CD14-positive monocyte (primary cell): ENCODE measurements around the gene TFAP2D. TPM values are rescaled to one million over a fixed set of nuclear protein-coding genes. Genes with fewer than 3 reads are reported as not detected.

Experiments
- DNase-seq, 3 donors: peaks; one replicate each; pipeline ENCODE4 v3.0.0-alpha.2; 2011 to 2022
- H2AFZ ChIP-seq: 2 replicates; pipeline ENCODE4 v1.6.0; 2012; ENCODE audit warnings: mild to moderate bottlenecking, low read depth, low read length, inconsistent platforms; ENCODE audit not compliant: insufficient read depth, poor library complexity, severe bottlenecking
- H3K27ac ChIP-seq, 2 donors: 1 replicate in 1 of 2; 2 replicates in 1 of 2; pipeline ENCODE4 v1.5.1; 2012 to 2013; ENCODE audit warnings: low read length in 2 of 2, control low read depth in 1 of 2, inconsistent platforms in 1 of 2, low read depth in 1 of 2, mild to moderate bottlenecking in 1 of 2
- H3K27me3 ChIP-seq, 2 donors: one replicate each; pipeline versions ENCODE4 v1.6.0 to v1.6.1; 2011 to 2013; ENCODE audit warnings: low read length in 2 of 2; ENCODE audit not compliant: control insufficient read depth in 2 of 2, insufficient read depth in 2 of 2
- H3K36me3 ChIP-seq, 2 donors: replicated peaks in 1 of 2; 1 replicate in 1 of 2; 2 replicates in 1 of 2; pipeline versions ENCODE4 v1.5.1 to v1.6.1; 2012 to 2013; ENCODE audit warnings: low read length in 2 of 2, control low read depth in 1 of 2, inconsistent platforms in 1 of 2, mild to moderate bottlenecking in 1 of 2; ENCODE audit not compliant: insufficient read depth in 2 of 2, control insufficient read depth in 1 of 2
- H3K4me1 ChIP-seq, 2 donors: 1 replicate in 1 of 2; 2 replicates in 1 of 2; pipeline versions ENCODE4 v1.5.1 to v1.6.1; 2012 to 2013; ENCODE audit warnings: low read length in 2 of 2, control low read depth in 1 of 2, inconsistent platforms in 1 of 2, mild to moderate bottlenecking in 1 of 2, moderate library complexity in 1 of 2; ENCODE audit not compliant: insufficient read depth in 2 of 2, control insufficient read depth in 1 of 2
- H3K4me2 ChIP-seq: replicated peaks from 2 replicates; pipeline ENCODE3; 2012; ENCODE audit warnings: low read length, moderate library complexity, mild to moderate bottlenecking; ENCODE audit not compliant: poor library complexity, severe bottlenecking; ENCODE audit errors: extremely low read depth
- H3K4me3 ChIP-seq, 3 experiments: fragments of 200-600 bp in 1 of 3; sonication (generic) in 1 of 3; replicated peaks in 1 of 3; 1 replicate in 2 of 3; 2 replicates in 1 of 3; pipeline ENCODE4 v1.5.1; 2011 to 2013; ENCODE audit warnings: low read length in 3 of 3, mild to moderate bottlenecking in 3 of 3, control low read depth in 2 of 3, low read depth in 2 of 3, inconsistent platforms in 1 of 3, moderate library complexity in 1 of 3
- H3K79me2 ChIP-seq: 2 replicates; pipeline ENCODE4 v1.6.0; 2012; ENCODE audit warnings: mild to moderate bottlenecking, control low read depth, inconsistent platforms, low read length, moderate library complexity; ENCODE audit not compliant: insufficient read depth
- H3K9ac ChIP-seq: 2 replicates; pipeline ENCODE4 v1.6.0; 2017; ENCODE audit warnings: low read length, mild to moderate bottlenecking; ENCODE audit not compliant: insufficient read depth, poor library complexity, severe bottlenecking
- H3K9me3 ChIP-seq, 2 donors: replicated peaks in 1 of 2; 1 replicate in 1 of 2; 2 replicates in 1 of 2; pipeline versions ENCODE4 v1.5.1 to v1.6.1; 2012 to 2013; ENCODE audit warnings: low read length in 2 of 2, control low read depth in 1 of 2; ENCODE audit not compliant: control insufficient read depth in 1 of 2, insufficient read depth in 1 of 2
- H4K20me1 ChIP-seq: 2 replicates; pipeline ENCODE4 v1.6.0; 2012; ENCODE audit warnings: mild to moderate bottlenecking, low read length, control low read depth, moderate library complexity; ENCODE audit not compliant: insufficient read depth
- H3K27ac Mint-ChIP-seq, 7 donors: one replicate each; pipeline ENCODE4 v1.8.0; 2020; ENCODE audit warnings: mild to moderate bottlenecking in 7 of 7, mixed read lengths in 7 of 7, moderate library complexity in 6 of 7, inconsistent platforms in 2 of 7
- H3K27me3 Mint-ChIP-seq, 3 donors: one replicate each; pipeline ENCODE4 v1.8.0; 2021 to 2022; ENCODE audit warnings: low read depth in 3 of 3, mild to moderate bottlenecking in 3 of 3, mixed read lengths in 3 of 3, moderate library complexity in 3 of 3, inconsistent platforms in 1 of 3
- H3K36me3 Mint-ChIP-seq, 2 donors: one replicate each; pipeline ENCODE4 v1.8.0; 2020; ENCODE audit warnings: mixed read lengths in 2 of 2, inconsistent platforms in 1 of 2, mild to moderate bottlenecking in 1 of 2
- H3K4me1 Mint-ChIP-seq: one replicate; pipeline ENCODE4 v1.8.0; 2020; ENCODE audit warnings: mild to moderate bottlenecking, mixed read lengths
- H3K4me3 Mint-ChIP-seq, 2 donors: one replicate each; pipeline ENCODE4 v1.8.0; 2020; ENCODE audit warnings: mild to moderate bottlenecking in 2 of 2, mixed read lengths in 2 of 2, moderate library complexity in 1 of 2
- H3K9me3 Mint-ChIP-seq, 7 donors: one replicate each; pipeline ENCODE4 v1.8.0; 2020 to 2022; ENCODE audit warnings: mixed read lengths in 7 of 7, mild to moderate bottlenecking in 6 of 7, moderate library complexity in 6 of 7, inconsistent platforms in 2 of 7
- CTCF ChIP-seq: fragments of 200-600 bp; IDR thresholded peaks from one replicate; pipeline ENCODE4 v1.8.0; 2022; ENCODE audit warnings: antibody characterized with exemption, mild to moderate bottlenecking
- WGBS: methylation state at CpG from one replicate; pipeline ENCODE4 v1.1.5; 2013; ENCODE audit warnings: missing lambda C conversion rate; ENCODE audit not compliant: insufficient coverage; 5-methylcytosine and 5-hydroxymethylcytosine counted together
- intact Hi-C, 2 donors: fragments of 100-400 bp; cut with micrococcal nuclease; formaldehyde crosslinking; loops; one replicate each; pipeline versions ENCODE4 v1.15.0 to v1.15.1; 2023
- polyA plus RNA-seq, 3 donors: library from polyadenylated mRNA; depleted of rRNA in 1 of 3; unstranded in 2 of 3; stranded (reverse) in 1 of 3; fragments of 300-500 nt in 2 of 3; fragments of >200 nt in 1 of 3; fragmentation: Illumina TruSeq in 2 of 3; gene quantifications; 1 replicate in 2 of 3; 2 replicates in 1 of 3; pipeline ENCODE4 v1.2.3, GENCODE V29; 2012 to 2021

TFAP2D gene
- polyA plus RNA-seq, 3 donors: not detected

- H3K79me2 ChIP-seq: no peaks in the 10 kb centered on the region
- H3K36me3 ChIP-seq: no peaks in the 10 kb centered on the region
- H3K4me1 ChIP-seq: no peaks in the 10 kb centered on the region
- TF ChIP-seq CTCF: no peak
- H3K27ac Mint-ChIP-seq: peak overlapping the region in 3 of 7 donors; percentile 4 to 13 (median 9)
- H3K9ac ChIP-seq: no peak overlapping the region
- no peak overlapping the region for H3K4me3 ChIP-seq
- no peak overlapping the region for H2AFZ ChIP-seq
- intact Hi-C loops: no loop called here
- WGBS: 6% methylated on average over 48 of the region's 51 CpGs
- H3K9me3 ChIP-seq: peaks cover 4 to 26% of the 10 kb centered on the region in 2 donors
- H3K27me3 ChIP-seq: peaks cover 57 to 90% of the 10 kb centered on the region in 2 donors
- H3K27me3 Mint-ChIP-seq: peaks cover 79 to 93% (median 83%) of the 10 kb centered on the region in 3 donors
- no peak overlapping the region for H3K4me2 ChIP-seq
- H3K9me3 Mint-ChIP-seq: peaks cover 5 to 35% (median 28%) of the 10 kb centered on the region in 7 donors
- H3K4me3 Mint-ChIP-seq: peak overlapping the region in 1 of 2 donors; percentile 85
- no peaks in the 10 kb centered on the region for H3K4me1 Mint-ChIP-seq
- no peak for DNase-seq
- H3K36me3 Mint-ChIP-seq: peaks cover 3% of the 10 kb centered on the region in 2 donors
- no peak overlapping the region for H3K27ac ChIP-seq
- H4K20me1 ChIP-seq: no peaks in the 10 kb centered on the region
These were observed 1.4 kb downstream of the TFAP2D start for GRCh38 chr6:50714487-50715379.

GRCh38 chr6:50716899-50717509 lies 3.7 kb downstream of the TFAP2D start:
- Mint-ChIP-seq H3K4me3 (peak overlapping the region in 1 of 2 donors; percentile 85), H3K27ac (no peak overlapping the region), H3K9me3 (peaks cover 4 to 40% (median 27%) of the 10 kb centered on the region in 7 donors), H3K36me3 (peaks cover 3% of the 10 kb centered on the region in 2 donors), H3K27me3 (peaks cover 72 to 88% (median 74%) of the 10 kb centered on the region in 3 donors), H3K4me1 (no peaks in the 10 kb centered on the region)
- no peak overlapping the region for H3K4me3 ChIP-seq
- no peak for TF ChIP-seq CTCF
- DNase-seq: no peak
- no peak overlapping the region for H2AFZ ChIP-seq
- no peak overlapping the region for H3K4me2 ChIP-seq
- H3K9me3 ChIP-seq: peaks cover 4 to 30% of the 10 kb centered on the region in 2 donors
- H3K36me3 ChIP-seq: no peaks in the 10 kb centered on the region
- 6% methylated on average over 6 of the region's 14 CpGs for WGBS
- intact Hi-C loops: no loop called here
- no peak overlapping the region for H3K9ac ChIP-seq
- peaks cover 69 to 87% of the 10 kb centered on the region in 2 donors for H3K27me3 ChIP-seq
- H3K27ac ChIP-seq: no peak overlapping the region
- H3K4me1 ChIP-seq: no peaks in the 10 kb centered on the region
- no peaks in the 10 kb centered on the region for H4K20me1 ChIP-seq
- no peaks in the 10 kb centered on the region for H3K79me2 ChIP-seq
